HG02943 (cell line): ENCODE measurements around the gene SLC17A9.

Source experiments
- ATAC-seq: cut with Tn5 transposase; IDR thresholded peaks from one replicate; pipeline ENCODE4 v1.9.1; 2021; ENCODE audit warnings: mild to moderate bottlenecking, low read depth, moderate library complexity; ENCODE audit not compliant: unreplicated experiment

Gene SLC17A9

DNA sequence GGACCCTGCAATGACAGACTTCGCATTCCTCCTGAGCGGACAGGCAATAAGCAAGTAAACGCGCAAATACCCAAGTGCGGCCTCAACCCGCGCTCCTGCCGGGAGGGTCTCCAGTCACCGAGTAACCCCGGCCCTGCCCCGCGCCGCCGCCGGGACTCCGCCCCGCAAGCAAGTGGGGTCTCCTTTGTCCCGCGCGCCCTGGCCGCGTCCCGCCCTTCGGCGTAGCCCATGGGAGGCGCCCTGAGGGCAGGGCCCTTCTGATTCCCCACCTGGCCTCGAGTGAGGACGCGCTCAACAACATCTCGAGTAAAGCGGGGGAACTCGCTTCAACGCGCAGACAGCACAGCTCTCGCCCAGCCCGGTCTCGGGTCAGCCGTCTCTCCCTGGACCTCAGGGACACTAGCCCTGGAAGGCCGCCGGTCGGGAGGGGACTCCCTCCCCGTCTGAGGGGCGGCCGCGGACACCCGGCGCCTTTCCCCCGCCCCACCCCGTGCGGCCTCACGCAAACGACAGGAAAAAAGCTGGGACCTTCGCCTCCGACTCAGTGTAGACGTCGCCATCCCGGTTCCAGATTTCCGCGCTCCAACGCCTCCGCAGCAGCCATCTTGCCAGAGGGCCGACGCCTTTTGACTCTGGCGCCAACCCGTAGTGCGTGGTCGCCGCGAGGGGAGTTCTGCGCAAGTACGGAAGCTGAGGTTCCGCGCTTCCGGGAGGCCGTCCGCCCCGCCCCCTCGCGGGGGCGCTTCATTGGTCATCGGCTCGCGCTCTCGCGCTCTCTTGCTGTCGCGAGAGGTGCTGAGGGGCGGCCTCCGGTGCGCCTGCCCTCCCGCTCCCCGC, 15.0 kb upstream of the SLC17A9 start:
- ATAC-seq, result peak; percentile 80

DNA sequence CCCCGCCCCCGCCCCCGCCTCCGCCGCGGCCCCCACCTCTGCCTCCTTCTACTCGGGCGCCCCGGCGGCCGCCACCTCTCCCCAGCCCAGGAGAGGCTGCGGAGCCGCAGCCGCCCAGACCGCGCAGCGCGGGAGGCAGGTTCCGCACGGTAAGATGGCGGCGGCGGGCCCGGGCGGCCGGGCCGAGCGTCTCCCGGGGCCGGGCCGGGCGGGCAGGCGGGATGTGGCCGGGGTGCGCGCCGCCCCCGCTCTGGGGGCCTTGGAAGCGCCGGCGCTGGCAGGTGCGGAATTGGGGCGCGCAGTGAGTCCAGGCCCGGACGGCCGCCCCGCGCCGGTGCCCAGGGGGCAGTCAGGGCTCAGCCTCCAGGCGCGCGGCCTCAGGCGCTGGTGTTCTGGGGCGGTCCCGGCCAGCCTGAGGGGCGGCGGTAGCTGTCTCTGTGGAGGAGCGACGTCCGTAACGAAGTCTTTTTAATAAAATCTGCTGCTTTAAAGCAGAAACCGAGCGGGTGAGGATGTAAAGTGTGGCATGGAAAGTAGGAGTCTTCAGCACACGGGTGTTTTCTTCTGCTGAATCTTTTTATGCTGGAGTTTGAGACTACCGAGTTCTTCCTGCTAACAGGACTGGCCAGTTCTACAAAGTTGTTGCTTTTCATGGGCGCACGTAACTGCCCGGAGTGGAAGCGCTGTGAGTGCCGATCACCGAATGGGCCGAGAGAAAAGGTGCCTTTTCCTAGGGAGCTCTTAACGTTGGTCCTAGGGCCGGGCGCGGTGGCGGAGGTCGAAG, 14.2 kb upstream of the SLC17A9 start, which contains the start of gene GID8:
GID8 (plus strand) TSS at position 43 of the 784 bp plus-strand sequence. CDS start 3,356 bp downstream, outside the sequence.
- ATAC-seq, result peak; percentile 40

DNA sequence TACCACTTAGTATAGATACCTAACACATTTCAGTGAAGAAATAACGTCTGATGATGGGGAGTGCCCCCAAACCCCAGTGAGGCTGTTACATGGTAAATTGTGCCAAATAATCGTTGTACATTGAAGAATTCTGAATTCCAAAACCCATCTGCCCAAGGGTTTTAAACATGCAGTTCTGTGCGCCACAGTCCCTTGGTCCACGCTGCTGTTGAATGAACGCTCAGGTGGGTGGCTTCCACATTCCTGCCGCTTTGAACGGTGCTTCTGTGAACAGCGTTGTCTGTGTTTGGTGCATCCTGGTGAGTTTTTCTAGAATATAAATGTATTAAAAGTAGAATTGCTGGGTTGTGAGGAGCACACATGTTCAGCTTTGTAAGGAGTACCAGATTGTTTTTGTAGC, 11.6 kb upstream of the SLC17A9 start:
- no peak for ATAC-seq

- ATAC-seq, result no peak
Observed at GRCh38 chr20:62941792-62942191, 10.7 kb upstream of the SLC17A9 start.

- no peak for ATAC-seq
Observed at GRCh38 chr20:62942456-62942855, 10.1 kb upstream of the SLC17A9 start.

GRCh38 chr20:62943396-62943795, 9.1 kb upstream of the SLC17A9 start:
- ATAC-seq, result no peak

DNA sequence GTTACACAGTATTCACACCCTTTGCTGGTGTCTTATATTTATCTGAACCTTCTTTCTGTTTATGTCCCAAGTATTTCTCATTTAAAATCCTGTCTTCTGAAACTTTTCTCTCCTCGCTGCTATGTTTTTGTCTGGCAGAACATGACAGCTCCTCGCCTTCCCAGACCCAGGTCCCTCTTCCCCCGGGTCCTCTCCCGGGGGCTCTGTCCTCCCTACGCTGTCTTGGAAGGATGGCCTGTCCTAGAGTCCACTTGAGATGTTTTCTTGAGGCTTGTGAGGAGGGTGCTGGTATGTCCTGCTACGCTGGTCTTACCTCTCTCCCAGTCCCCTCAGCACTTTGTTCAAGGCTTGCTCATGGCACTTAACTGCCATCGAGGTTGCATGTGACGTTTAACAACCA, 8.3 kb upstream of the SLC17A9 start:
- ATAC-seq, result no peak

GRCh38 chr20:62944746-62945145, 7.8 kb upstream of the SLC17A9 start:
- ATAC-seq, result no peak

DNA sequence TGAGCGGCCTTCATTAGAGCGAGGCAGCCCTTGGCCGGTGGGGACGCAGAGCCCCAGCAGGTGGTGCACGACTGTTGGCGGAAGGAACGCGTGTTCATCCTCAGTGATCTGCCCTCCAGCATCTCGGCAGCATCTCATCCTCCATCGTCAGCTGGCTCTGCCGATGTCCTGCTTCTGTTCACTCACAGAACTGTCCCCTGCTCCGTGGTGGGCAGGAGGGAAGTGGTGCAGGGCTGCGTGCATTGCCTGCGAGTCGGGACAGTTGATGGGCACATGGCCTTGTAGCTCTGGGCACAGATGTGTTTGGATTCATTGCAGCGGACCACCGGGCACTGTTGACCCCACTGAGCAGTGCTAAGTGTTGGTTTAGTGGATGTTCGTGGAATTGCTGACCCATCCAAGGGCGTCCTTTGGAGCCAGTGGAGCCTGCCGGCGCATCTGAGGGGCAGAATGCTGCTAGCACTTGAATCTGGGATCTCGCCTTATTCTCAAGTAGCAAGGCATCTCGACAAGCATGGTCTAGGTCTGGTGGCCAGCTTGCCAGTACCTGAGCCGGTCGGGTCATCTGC, 6.7 kb upstream of the SLC17A9 start:
- no peak for ATAC-seq

DNA sequence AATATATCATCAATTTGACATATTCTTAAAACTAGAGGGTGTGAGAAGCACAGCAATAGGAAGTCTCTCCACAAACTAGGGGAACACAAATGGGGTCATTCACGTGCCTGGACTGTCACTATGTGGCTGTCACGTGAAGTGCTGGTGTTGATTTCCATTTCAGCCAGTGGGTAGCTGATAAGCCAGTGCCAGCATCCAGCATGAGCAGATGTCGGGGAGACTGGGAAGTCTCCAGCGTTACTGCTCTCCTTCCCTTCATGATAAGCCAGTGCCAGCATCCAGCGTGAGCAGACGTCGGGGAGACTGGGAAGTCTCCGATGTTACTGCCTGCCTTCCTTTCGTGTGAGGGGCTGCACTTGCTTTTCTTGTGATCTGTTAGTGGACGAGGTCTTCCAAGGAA, 5.6 kb upstream of the SLC17A9 start:
- no peak for ATAC-seq

GRCh38 chr20:62947532-62948300, 4.8 kb upstream of the SLC17A9 start:
- no peak for ATAC-seq

DNA sequence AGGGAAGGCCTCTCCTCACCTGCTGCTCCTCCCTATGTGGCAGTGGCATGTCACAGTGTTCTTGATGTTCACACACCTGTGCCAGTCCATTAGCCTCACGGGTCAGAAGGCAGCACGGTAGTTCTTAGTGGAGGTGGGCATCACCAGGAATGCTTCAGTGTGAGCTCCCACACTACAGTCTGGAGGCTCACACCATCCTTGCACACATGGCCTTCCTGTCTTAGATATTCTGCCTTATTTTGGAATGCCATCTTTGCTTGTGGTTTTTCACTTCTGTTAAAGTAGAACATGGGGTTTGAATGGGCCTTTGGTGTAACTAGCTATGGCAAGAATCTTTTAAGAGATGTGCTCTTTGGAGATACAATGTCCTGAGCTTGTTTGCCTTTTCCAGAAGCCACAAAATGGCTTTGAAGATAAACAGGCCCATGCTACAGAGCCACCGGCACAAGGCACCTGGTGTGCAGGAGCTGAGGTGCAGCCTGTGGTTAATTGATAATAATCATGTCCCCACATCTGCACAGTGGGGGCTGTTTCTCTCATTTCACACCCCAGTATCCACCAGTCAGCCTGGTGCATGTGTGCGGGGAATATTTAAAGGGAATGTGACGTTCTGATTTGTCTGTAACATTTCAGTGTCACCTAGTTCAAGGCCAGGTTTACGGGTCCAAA, 3.2 kb upstream of the SLC17A9 start:
- ATAC-seq, result no peak

DNA sequence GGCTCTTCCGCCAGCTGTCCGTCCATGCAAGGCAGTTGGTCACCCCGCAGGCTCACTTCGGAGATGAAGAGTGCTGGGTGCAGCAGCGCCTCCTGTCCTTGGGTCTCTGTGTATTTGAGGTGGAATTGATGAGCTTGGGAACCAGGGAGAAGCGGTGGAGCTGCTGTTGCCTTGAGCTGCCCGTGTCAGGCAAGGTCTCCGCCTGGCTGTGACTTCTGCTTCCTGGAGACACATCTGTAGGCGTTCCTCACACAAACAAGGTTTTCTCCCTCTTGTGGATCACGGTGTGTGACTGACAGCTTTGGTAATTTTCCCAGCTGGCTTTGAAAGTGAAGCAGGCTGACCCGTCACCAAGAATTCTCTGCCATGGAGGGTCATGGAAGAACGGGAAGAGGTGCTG, 2.5 kb upstream of the SLC17A9 start:
- ATAC-seq, result no peak

DNA sequence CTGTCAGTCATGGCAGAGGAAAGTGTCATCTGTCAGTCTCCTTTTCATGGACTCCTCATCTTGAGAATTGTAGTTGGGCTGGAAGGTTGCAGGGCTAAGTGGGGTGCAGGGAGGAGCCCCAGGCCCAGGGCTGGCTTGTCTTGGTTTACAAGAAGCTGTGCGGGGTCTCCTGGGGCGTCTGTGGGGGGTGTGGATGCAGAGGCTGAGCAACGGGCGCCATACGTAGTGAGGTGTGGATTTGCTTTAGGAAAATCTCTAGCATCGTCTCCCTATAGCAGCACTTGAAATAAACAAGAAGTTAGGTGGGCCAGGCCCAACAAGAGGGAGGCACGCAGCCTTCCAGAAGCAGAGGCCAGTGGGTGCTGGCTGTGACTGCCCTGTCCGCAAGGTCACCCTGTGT, 1.8 kb upstream of the SLC17A9 start:
- ATAC-seq, result no peak

DNA sequence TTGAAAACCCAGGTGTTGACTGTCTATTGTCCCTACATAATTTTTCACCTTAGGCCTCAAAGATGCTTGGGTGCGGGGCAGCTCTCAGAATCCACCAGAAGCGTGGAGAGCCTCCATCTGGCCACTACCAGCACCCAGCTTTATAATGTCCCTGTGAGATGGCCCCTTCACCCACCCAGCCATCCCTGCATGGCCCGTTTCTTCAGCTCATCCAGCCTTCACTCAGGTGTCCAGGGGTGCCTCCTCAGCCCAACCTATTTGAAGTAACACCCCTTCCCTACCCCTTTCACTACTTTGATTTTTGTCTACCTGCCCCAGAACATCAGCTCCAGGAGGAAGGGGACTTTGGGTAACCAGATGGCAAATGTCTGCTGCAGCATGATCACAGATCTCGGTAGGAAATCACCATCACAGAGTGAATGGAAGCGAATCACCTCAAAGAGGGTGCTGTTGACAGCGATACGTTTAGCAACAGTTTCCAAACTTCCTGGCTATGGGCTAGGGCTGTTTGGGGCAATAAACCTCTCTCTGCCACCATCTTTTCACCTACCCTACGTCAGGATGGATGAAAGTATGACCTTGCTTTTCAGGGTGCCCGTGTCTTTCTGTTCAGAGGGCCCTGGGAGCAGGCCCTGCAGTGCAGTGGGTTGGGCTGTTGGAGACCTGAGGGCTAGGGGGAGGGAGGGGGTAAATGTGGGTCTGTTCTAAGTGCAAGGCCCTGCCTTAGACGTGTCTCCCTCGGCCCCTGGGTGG, 1.2 kb upstream of the SLC17A9 start:
- ATAC-seq, result no peak

DNA sequence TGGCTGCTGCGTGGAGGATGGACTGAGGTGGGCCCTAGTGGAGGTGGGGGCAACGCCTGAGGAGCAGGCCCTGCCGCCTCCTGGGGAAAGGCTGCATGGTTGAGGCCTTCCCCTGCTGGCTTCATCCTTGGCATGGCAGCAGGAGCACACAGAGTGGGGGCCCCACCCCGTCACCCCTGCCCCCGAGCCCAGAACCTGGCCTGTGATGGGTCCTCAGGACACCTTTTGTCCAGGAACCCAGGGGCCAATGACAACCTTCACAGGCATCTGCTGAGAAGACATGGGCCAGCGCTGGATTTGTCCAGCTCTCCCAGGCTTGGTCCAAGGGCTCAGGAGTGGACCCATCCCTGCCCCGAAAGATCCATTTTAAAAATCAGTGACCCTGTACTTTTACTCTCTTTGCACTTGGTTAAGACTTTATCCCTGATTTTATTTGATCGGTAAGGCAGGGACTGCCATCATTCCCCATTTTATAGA, 575 bp upstream of the SLC17A9 start:
- ATAC-seq, result no peak

DNA sequence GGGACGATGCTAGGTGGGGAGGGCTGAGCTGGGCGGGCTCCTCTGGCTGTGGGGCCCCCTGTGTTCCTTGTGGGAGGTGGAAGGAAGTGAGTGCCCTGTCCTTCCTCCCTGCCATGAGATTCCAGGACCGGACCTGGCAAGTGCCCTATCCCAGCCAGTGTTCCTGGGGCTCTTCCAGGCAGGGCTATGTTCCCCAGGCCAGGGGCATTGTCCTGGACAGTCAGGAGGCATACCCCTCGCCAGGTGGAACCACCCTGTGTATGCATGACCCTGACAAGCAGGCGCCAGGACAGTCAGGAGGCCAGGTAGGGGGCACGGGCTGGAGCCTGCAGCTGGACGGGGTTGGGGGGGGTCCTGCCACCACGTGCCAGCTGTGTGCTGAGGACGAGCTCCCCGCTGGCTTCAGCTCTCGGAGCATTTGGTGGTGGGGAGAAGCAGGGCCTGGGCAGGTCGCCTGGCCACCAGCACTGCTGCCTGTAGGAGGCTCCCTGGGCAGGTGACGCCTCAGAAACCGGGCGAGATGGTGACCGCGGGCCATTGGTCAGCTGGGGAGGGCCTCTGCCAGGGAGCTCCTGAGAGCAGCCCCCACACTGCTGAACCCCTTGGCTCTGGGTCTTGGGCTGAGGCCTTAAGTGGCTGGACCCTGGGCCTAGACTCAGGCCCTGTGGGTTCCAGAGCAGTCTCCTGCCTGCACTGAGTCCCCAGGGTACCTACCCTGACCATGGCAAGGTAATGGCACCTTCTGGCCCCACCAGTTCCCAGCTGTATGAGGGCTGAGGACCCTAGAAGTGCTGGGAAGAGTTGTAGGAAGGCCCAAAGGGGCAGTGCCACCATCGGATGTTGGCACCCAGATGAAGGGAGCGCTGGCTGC, 694 bp downstream of the SLC17A9 start:
- no peak for ATAC-seq
